GM18873 (cell line): ENCODE data around the gene BID.

Experiments
- ATAC-seq: cut with Tn5 transposase; IDR thresholded peaks from one replicate; pipeline ENCODE4 v1.9.1; 2021; ENCODE audit warnings: mild to moderate bottlenecking, moderate library complexity, moderate number of reproducible peaks; ENCODE audit not compliant: unreplicated experiment, low FRiP score

Gene BID

GRCh38 chr22:17774206-17774925 is at the start of gene BID:
TSS of gene BID (minus strand) at chr22:17774469. CDS start at chr22:17750116, 24,353 bp downstream.
- ATAC-seq, result no peak

GRCh38 chr22:17823964-17824363 is 49.7 kb upstream of the BID start:
- ATAC-seq, result no peak

- ATAC-seq, result no peak
Measured at GRCh38 chr22:17823226-17823625, 49.0 kb upstream of the BID start.

- no peak for ATAC-seq
Measured at GRCh38 chr22:17822087-17822486, 47.8 kb upstream of the BID start.

GRCh38 chr22:17820879-17821439 is 46.7 kb upstream of the BID start:
- ATAC-seq, result no peak

GRCh38 chr22:17818649-17819048 is 44.4 kb upstream of the BID start:
- no peak for ATAC-seq

GRCh38 chr22:17818180-17818579 is 43.9 kb upstream of the BID start:
- no peak for ATAC-seq

GRCh38 chr22:17817511-17818065 is 43.3 kb upstream of the BID start:
- ATAC-seq, result no peak

- ATAC-seq, result no peak
Measured at GRCh38 chr22:17817079-17817478, 42.8 kb upstream of the BID start.

- no peak for ATAC-seq
Measured at GRCh38 chr22:17816649-17817048, 42.4 kb upstream of the BID start.

- ATAC-seq, result no peak
Measured at GRCh38 chr22:17815703-17816254, 41.5 kb upstream of the BID start.

- ATAC-seq, result no peak
Measured at GRCh38 chr22:17814830-17815229, 40.6 kb upstream of the BID start.

GRCh38 chr22:17814084-17814483 is 39.8 kb upstream of the BID start:
- ATAC-seq, result no peak

- ATAC-seq, result no peak
Measured at GRCh38 chr22:17811119-17811518, 36.9 kb upstream of the BID start.

GRCh38 chr22:17810570-17811116 is 36.4 kb upstream of the BID start:
- no peak for ATAC-seq

- ATAC-seq, result no peak
Measured at GRCh38 chr22:17808693-17809403, 34.6 kb upstream of the BID start.

- ATAC-seq, result no peak
Measured at GRCh38 chr22:17807578-17808410, 33.5 kb upstream of the BID start.

- no peak for ATAC-seq
Measured at GRCh38 chr22:17807086-17807485, 32.8 kb upstream of the BID start.

- no peak for ATAC-seq
Measured at GRCh38 chr22:17806437-17806836, 32.2 kb upstream of the BID start.
